GM19467 (cell line): ENCODE measurements around the gene VIPR2.
"Not testable (repeated sequence)": the region's sequence is repeated elsewhere in the genome, so short reads cannot be mapped to it uniquely, and the experiment has no call there.

Experiments
- ATAC-seq: cut with Tn5 transposase; IDR thresholded peaks from one replicate; pipeline ENCODE4 v1.9.1; 2021; ENCODE audit warnings: mild to moderate bottlenecking, moderate library complexity; ENCODE audit not compliant: unreplicated experiment

VIPR2 gene

GRCh38 chr7:159140170-159140910 is 4.3 kb downstream of the VIPR2 start:
- no peak for ATAC-seq

DNA sequence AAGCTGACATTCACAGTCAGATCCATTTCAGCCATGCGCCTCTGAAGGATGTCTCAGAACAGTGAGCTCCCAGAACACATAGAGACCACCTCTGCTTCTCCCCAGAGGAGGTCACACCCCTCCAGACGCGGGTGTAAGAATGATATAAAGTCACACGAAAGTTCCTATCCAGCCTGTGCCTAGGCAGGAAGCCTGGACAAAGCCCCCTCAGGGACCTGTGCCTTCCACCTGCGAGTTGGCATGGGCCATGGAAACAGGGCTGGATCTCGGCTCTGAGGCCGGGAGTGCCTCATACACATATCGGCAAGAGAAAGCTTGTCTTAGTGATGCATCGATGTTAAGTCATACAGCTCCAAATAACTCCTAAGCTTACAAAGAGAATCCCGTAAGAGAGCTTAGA is 5.0 kb downstream of the VIPR2 start:
- ATAC-seq, result no peak

GRCh38 chr7:159139202-159139601 is 5.5 kb downstream of the VIPR2 start:
- no peak for ATAC-seq

DNA sequence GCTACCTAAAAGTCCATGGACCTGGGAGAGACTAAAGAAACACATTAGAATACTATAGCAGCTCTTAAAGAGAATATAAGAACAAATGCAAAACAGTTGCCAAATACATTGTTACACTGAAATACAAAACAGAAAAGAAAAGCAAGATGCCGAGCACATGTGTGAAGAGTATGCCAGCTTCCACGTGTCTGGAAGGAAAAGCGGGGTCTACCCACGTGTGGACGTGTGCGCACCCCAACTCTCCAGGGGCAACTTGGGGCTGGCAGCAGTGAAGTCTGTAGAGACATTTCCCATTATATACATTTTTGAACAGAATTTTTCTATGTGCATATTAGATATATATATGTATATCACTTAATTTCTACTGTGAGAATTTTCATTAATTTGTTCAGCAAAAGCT is 6.2 kb downstream of the VIPR2 start:
- ATAC-seq, result no peak

DNA sequence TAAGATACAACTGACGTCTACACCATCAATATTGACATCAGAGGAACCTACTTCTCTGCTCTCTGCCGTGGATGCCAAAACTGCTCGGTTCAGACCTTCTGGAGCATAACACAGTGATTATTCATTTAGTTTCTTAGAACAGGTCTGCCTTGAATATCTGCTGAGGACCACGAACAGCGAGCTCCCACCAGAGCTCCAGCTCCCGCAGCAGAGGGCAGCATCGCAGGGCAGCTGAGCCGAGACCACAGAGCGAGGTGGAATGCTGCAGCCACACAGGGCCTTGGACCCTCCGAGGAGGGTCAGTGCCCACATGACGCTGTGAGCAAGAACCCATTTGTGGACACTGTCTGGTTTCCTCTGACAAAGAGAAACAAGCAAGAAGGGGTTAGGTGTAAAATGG is 6.8 kb downstream of the VIPR2 start:
- no peak for ATAC-seq

DNA sequence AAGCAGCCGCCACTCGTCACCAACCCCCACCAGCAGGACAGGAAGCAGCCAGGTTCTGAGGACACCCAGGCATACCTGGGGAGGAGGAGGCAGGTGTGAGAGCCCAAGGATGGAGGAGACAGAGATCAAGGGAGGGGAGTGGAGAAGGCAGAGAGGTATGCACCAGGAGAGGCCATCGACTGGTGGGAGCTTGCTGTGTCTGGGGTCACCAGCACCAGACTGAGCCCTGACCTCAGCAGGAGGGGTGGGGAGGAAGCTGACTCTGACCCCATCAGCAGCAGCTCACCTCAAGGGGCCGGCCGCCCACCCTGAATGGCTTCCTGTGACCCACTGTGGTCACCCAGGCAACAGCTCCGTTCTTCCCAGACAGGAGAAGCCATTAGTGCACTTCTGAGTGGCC is 7.8 kb downstream of the VIPR2 start:
- no peak for ATAC-seq

GRCh38 chr7:159136442-159136841 is 8.2 kb downstream of the VIPR2 start:
- ATAC-seq, result no peak

DNA sequence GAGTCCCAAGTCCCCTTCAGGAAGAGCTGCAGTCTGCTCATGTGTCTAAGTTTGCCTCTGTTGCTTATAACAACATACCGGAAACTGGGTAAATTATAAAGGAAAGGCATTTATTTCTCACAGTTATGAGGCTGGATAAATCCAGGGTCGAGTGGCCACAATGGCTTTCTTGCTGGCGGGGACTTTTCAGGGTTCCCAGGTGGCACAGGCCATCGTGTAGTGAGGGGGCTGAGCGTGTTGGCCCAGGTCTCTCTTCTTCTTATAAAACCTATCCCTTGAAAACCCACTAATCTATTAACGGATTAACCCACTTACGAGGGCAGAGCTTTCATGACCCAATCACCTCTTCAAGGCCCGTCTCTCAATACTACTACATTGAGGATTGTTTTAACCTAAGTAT is 8.7 kb downstream of the VIPR2 start:
- ATAC-seq, result no peak

DNA sequence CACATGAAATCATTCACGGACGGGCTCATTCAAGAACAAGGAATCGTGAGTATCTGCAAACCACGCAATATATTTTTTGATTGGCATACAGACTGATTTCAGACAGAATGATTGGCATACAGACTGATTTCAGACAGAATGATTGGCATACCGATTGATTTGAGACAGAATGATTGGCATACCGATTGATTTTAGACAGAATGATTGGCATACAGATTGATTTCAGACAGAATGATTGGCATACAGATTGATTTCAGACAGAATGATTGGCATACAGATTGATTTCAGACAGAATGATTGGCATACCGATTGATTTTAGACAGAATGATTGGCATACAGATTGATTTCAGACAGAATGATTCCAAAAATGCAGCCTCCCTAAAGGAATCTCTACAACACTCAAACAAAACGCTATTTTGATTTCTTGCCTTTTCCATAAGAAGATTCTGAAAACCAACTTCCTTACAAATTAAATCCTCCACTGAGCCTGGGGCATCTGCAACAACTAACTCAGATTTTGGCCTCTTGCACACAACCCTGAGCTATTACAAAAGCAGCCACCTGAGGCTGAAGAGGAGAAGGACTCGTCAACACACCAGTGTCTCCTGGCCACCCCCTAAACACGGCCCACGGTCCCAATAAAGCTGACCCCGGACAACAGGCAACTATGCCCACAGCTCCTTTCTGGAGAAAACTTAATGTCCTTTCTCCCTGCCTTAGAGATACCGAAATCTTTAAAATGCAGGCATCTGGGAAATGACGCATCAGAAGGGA is 11.8 kb downstream of the VIPR2 start:
- not testable (repeated sequence) for ATAC-seq

GRCh38 chr7:159130820-159131219 is 13.8 kb downstream of the VIPR2 start:
- ATAC-seq, result no peak

DNA sequence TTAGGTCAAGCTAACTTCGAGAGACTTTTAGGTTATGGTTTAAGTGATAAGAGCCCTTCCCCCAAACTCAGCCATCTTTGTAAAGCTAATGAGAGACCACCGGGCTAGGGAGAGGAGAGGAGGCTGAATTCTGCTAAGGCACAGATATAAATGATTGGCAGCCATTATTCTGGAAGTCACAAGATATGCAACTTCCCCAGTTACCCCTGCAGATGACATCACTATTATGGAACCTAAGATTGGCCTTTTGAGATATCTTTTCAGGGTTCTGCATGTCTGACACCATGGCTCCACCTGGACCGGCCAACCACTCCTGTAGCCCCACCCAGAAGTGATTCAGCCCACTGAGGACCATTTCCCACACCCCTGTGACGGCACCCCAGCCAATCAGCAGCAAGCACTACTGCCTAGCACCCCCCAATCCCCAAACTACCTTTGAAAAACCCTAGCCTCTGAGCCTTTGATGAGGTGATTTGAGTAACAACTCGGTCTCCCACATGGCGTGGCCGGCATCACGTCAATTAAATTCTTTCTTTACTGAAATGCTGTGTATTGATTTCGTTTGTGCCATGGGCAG is 14.4 kb downstream of the VIPR2 start:
- no peak for ATAC-seq

- no peak for ATAC-seq
Observed at GRCh38 chr7:159128767-159129166, 15.9 kb downstream of the VIPR2 start.

DNA sequence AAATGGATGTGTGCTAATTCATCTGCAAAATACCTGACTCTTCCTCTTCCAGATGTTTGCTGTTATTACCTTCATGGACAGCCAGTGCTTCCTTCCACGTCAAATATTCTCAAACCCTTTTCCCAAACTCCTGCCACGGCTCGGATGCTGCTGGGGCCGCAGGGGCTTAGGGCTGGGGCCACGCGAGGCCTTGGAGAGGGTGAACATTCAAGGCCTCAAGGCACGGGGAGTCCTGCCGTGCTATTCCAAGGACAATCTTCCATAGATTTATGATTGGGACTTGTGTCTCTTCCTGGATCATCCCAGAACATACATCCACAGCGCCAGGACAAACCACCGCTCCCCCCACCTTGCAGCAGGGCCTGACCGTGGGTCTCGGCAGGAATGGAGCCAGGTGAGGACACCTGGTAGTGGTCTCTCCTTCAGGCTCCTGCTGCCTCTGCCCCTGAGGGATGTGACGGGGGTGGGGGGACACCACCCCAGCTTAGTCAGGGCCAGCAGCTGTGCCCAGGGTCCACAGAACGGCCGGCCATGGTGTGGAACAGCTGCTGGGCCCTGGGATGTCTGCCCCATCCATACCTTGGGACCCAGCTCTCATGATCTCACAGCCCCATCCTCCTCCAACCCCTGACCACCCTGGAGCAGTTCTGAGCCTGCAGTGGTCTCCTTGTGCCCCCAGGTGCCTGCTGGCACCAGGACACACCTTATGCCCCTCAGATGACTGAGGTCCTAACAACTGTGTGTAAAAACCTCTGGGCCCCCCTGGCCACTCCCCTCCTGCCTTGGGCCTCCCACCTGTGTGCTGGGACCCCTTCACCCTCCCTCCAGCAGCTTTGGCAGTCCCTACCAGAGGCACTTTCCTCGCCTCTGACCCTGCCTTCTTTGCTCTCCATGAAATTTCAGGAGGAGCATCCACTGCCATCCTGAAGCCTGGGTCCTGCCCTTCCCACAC is 16.7 kb downstream of the VIPR2 start:
- ATAC-seq, result no peak

GRCh38 chr7:159126311-159127260 is 18.1 kb downstream of the VIPR2 start:
- no peak for ATAC-seq

DNA sequence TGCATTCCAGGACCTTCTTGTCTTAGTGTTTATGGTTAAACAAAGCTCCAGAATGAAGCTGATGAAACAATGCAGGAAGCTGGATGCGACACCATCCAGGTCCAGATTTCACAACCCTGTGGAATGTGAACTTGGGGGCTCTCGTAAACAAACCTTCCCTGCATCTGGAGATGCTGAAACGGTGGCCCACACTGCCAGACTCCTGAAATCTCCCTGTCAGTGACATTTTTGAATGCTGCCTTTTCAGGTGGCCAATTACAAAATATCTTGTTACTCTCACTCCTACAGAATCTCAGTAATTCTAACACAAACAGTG is 18.8 kb downstream of the VIPR2 start:
- ATAC-seq, result no peak

GRCh38 chr7:159125104-159125954 is 19.3 kb downstream of the VIPR2 start:
- ATAC-seq, result no peak

GRCh38 chr7:159123793-159124192 is 20.9 kb downstream of the VIPR2 start:
- not testable (repeated sequence) for ATAC-seq

GRCh38 chr7:159123294-159123693 is 21.4 kb downstream of the VIPR2 start:
- ATAC-seq, result not testable (repeated sequence)

- no peak for ATAC-seq
Observed at GRCh38 chr7:159122276-159122675, 22.4 kb downstream of the VIPR2 start.
